NCI-H2081 treated with DMSO at 0.1 percent for 48 hours (cell line): Measurements from ENCODE around the gene CD6.

Experiments used
- DNase-seq: peaks from one replicate; lab custom pipeline; 2025; lab: John Stamatoyannopoulos, UW

Gene CD6

DNA sequence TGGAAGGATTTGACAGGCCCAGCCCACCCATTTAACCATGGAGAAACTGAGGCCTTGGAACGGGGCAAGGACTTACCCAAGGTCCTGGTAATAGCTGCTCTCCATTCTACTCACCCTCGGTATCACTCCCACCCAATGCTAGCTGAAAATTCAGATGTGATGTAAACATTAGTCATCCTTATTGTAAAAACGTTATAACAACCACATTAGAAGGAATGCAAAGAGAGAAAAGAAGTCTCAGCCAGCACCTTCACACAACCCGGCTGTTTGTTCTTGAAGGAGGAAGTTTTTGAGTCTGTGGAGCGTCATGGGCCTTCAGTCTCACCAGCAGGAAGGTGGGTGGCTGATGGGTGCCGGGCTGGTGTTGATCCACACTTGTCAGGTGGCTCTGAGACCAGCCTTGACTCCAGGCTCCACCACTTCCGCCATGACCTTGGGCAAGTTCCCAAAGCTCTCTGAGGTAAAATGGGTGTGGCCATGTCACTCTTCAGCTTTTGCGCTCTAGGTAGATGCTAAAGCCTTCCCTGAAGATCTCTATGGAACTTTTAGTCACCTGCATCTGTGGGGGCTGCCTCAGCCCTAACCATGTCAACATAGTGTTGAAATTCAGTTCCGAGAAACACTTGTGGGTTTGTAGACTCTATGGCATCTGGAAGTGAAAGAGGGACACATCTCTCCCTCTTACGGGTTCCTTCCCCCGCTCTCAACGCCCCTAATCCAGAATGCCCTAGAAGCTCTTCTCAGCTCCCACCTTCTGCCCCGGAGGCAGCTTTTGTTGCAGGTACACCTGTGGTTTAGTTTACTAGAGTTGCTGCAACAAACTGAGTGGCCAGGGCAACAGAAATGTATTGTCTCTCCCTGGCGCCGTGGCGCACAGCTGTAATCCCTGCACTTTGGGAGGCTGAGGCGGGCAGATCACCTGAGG lies 14.8 kb downstream of the CD6 start:
- no peak for DNase-seq

DNA sequence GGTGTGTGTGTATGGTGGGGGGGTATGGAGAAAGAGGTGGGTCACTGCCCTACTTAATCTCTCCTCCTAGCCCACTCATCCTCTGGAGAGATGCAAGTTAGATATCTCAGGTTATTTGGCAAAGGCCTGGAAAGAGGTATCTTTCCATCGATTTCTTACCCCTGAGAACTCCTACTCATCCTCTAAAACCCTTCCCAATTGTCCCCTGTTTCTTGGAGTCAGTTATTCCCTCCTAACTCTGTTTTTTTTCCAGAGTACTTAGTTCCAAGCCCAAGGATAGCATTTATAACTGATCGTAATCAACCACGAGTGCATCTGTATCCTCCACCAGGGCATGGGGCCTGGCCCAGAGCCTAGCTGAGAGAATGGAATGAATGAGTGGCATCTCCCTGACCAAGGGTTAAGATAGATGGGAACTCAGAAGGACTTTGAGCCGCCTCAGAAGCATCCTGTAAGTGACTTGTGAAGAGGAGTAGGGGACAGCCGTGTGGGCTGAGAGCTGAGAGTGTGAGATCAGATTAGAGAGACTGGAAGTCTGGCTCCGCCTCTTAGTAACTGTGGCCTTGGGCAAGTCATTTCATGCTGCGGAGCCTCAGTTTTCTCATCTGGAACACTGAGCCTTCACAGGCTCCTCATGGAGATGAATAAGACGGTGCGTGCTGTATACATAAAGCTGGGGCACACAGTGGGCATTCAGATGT lies 16.2 kb downstream of the CD6 start:
- no peak for DNase-seq

DNA sequence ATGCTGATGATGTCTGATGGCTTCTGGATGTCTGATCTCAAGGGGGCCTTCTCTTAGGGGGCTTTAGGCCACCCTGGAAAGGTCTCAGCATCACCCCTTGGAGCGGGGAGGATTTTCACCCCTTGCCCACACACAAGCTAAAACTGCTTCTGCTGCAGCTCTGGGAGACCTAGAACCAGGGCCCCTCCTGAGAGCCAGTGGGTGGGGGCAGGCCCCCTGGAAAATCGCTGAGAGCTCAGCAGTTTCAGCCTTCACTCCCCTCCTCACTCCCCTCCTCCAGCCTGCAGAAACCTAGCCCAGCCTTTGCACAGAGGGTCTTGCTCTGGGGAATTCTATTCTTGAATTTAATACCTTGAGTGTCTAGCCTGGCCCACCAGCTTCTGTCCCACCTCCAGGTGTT lies 17.2 kb downstream of the CD6 start:
- DNase-seq = no peak

DNA sequence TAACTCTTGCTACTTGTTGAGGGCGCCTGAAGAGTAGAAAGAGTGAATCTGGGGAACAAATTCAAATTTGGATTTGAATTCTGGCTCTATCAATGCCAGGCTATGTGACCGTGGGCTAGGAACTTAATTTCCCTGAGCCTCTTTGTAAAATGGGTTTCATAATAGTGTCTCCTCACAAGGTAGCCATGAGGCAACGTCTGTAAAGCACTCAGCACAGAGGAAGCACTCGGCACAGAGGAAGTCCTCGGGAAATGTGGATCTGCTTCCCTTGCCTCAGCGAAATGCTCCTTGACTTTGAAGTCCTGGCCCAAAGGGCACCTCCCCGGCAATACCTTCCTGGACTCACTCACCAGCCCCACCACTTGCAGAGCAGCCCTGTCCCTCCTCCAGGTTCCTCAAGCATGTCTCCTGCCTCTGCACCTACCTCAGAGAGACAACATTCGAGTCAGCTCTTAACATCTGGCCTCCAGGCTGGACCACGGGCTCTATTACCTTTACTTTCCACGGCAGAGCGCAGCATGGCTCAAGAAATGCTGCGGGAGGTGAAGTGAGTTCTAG lies 17.7 kb downstream of the CD6 start:
- no peak for DNase-seq

DNA sequence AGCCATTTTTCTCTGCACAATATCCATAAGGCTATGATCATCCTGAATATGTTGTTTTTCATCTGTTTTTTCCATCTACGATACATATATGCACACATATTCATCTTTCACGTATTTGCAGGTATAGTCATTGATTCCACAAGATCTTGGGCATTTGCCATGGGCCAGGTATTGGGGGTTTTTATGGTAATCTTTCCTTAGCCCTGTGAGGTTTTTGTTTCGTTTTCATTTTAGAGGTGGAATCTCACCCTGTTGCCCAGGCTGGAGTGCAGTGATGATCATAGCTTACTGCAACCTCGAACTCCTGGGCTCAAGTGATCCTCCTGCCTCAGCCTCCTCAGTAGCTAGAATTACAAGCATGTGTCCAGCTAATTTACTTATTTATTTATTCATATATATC lies 20.0 kb downstream of the CD6 start:
- no peak for DNase-seq

DNA sequence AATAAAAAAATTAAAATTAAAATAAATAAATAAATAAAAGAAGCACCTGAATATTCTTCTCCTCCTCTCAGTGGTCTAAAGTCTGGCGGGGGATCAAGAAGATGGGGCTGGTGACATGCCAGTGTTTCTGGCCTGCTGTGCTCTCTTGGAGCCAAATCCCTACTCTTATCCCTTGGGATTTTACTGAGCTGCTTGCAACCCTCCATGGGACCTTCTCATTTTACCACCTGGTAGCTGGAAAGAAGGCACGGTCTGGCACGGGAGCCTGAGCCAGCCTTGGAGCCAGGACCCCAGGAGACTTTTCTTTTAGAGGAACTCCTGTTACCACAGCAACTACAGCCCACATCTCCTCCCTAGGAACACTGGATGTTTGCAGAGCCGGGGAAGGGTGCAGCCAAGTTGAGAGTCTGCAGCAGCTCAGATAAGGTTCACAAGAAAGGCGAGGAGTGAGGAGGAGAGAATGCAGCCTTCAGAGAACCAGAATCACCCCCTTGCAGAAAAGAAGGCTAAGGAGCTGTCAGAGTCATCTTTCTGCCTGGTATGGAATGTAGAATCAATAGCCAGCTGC lies 21.4 kb downstream of the CD6 start:
- DNase-seq = no peak

DNA sequence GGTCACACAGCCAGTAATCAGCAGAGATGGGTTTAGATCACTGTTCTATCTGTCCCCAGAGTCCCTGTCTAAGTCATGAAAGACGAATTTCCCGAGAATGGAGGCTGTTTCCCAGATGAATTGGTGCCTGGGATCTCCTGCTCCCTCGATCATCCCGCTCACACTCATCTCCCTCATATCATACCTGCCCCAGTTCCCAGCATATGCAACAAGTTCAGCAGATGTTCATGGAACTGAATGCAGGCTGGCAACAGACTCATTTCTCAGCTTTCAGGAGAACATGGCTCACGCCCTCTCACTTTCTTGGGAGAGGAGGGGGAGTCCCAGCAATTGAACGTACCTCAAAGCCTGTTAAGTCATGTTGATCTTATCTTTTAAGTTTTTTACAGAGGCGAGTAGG lies 22.1 kb downstream of the CD6 start:
- DNase-seq = no peak

DNA sequence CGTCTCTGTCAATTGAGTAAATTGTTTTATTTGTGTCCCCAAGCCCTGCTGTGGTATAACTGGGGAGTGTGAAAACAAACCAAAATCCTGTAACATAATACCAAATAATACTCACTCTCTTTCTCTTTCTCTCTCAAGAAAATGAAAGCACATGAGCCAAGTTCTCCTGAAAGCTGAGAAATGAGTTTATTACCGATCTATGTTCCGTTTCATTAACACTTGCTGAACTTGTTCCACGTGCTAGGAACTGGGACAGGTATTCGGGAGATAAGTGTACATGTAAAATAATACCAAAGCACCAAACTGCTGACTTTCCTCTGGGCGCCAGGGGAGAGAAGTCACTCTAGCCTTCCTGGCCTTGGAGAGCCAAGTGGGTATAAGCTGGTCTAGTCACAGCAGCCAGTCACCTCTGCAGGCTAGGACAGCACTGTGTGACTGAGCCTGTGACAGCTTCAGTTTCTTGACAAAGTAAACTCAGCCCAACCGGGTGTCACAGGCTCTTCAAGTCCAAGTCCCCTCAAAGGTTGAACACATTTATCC lies 23.1 kb downstream of the CD6 start:
- DNase-seq = no peak

DNA sequence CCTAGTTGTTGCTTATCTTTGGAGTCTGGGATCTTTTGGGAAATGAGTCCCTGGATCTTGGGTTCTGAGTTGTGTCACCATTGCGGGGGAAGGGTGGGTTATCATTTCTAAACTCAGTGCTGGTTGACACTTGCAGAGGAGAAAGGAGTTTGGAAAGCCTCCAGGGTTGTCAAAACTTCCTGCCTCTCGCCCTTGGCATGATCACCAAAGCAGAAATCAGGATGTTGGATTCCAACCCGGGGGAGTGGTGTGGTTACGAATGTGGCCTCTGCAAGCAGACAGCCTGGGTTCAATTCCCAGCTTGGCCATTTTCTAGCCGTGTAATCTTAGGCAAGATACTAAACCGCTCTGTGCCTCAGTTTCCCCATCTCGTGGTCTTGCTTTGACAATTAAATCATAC lies 24.3 kb downstream of the CD6 start:
- no peak for DNase-seq

DNA sequence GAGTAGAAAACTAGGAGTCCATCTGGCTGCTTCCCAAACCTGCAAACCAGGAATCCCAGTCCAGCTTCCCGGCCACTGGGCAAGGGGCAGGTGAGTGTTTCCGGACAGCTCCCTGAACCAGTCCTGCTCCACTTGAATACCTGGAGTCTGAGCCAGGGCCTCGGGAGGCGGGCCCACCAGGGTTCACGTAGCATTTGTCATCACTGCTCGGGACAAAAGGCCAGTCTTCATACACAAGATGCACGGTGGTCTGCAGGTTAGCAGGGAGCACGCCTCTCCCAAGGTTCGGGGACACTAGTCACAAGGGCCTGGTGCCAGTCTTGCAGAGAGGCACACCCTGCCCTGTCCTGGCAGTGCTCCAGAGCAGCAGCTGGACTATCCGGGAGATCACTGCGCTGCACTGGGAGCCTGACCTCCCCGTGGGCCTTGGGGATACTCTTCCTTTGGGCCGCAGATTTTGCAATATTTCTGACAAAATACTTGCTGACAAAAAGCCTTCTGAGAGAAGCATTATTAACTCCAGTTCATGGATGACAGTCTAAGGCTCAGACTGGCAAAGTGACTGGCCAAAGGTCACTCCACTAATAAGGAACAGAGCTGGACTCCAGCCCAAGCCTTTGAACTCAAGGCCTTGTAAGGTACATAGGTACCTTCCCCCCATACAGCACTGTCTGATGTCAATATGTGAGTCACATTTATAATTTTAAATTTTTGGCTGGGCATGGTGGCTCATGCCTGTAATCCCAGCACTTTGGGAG lies 25.1 kb downstream of the CD6 start:
- no peak for DNase-seq

DNA sequence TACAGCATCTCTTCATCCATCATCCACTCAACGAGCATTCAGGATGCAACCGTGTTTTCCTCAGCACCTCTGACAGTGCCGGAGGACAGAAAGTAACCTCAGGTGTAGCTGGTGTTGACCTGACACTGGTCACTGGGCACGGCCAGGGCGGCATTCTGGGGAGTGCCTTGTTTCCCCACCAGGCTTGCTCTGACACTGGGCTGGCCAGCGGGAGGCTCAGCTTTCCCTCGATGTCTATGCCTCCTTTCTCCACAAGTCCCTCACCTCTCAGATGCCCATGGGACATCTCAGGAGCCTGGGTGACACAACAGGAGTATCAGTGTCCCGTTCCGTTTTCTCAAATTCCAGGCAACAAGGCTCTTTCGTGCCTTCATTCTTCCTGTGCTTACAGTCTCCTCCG lies 28.9 kb downstream of the CD6 start:
- no peak for DNase-seq

DNA sequence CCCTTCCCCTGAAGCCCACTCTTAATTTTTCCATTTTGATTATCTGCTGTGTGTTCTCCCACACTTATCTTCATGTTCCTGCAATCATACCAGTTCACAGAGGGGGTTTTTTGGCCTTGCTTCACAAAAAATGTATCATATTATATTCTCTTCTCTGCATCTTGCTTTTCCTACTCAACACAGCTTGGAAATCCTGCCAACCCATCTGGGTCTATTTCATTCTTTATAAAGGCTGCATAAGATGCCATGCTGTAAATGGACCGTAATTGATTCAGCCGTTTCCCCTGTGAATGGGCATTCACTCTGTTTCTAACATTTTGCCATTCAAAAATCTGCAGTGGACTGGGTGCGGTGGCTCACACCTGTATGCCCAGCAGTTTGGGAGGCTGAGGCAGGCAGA lies 30.5 kb downstream of the CD6 start:
- no peak for DNase-seq

DNA sequence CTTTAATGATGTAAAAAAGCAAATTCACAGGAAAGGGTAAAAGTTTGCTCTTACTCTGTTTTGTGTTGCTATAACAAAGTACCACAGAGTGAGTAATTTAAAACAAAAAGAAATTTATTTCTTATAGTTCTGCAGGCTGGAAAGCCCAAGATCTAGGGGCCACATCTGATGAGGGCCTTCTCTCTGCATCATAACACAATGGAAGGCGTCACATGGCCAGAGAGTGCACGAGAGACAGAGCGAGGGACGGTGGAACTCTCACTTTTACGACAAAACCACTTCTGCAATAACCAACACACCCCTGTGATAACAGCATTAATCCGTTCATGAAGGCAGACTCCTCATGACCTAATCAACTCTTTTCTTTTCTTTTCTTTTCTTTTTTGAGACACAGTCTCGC lies 31.1 kb downstream of the CD6 start:
- DNase-seq = no peak

DNA sequence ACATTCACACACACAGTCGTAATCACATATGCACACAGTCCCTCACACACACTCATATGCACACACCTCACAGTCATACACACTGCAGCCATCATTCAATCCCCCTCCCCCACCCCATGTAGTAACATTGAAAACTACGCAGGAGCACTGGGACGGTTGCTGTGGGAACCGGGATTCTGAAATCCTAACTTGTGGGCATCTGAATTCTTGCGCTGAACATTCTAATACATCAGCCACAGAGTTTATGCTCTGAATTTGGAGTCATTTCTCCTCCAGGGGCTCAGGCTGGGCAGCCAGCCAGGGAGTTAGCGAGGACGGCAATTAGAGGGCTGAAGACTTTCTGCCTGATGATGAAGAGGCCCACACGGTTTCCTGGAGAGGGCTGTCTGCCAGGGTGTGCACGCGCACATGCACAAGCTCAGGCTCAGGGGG lies 32.7 kb downstream of the CD6 start:
- no peak for DNase-seq

DNA sequence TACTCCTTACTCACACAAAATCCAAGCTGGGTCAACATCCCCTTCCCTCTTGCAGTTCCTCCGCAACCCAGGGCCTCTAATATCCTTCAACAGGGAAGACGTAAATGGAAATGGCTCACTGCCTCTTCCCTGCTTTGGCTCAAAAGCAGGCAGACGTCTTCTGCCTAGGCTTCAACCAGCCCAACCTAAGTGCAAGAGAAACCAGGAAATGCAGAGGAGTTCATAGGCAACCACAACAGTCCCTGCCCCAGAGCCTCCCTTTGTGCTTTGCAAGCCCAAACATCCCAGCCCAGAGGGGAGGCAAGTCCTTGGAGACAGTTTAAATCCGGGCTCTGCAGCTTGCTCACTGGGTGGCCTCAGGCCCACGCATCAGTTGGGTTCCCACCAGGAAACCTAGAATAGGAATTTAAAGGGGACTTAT lies 33.3 kb downstream of the CD6 start:
- no peak for DNase-seq

DNA sequence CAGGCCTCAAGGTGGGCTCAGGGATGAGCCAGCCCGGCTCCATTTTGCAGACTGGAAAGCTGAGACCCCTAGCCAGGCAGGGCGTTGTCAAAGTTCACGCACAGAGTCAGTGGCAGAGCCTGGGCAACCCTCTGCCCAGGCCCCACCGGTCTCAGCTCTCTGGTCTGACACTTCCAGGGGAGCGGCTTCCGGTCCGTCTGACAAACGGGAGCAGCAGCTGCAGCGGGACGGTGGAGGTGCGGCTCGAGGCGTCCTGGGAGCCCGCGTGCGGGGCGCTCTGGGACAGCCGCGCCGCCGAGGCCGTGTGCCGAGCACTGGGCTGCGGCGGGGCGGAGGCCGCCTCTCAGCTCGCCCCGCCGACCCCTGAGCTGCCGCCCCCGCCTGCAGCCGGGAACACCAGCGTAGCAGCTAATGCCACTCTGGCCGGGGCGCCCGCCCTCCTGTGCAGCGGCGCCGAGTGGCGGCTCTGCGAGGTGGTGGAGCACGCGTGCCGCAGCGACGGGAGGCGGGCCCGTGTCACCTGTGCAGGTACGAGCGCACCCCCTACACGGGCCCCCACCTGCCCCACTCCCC lies 36.0 kb downstream of the CD6 start:
- DNase-seq = no peak

DNA sequence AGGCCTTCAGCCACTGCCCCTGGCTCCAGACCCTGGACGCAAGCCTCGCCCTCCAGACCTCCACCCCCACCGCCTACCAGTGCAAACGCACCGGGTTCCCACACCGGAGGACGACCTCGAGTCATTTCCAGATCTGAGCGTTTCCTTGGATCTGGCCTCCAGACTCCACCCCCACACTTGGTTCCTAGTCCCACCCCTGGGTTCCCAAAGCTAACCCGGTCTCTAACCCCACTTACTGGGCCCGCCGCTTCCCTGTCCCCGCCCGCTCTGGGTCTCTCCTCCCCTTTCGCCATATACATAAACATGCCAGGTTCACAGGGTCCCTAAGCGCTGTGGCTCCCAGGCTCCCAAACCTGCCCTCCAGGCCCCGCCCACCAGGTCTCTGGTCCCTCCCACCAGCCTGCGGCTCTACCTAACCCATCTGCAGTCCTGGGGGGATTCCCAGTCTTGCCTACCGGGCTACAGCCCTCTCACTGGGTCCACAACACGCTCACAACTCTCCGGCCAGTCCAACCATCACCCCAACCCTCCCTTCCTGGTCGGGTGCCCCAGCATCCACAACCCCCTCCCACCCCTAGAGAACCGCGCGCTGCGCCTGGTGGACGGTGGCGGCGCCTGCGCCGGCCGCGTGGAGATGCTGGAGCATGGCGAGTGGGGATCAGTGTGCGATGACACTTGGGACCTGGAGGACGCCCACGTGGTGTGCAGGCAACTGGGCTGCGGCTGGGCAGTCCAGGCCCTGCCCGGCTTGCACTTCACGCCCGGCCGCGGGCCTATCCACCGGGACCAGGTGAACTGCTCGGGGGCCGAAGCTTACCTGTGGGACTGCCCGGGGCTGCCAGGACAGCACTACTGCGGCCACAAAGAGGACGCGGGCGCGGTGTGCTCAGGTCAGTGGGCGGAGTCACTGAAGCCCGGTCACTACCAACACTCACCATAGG lies 36.7 kb downstream of the CD6 start:
- DNase-seq = no peak

DNA sequence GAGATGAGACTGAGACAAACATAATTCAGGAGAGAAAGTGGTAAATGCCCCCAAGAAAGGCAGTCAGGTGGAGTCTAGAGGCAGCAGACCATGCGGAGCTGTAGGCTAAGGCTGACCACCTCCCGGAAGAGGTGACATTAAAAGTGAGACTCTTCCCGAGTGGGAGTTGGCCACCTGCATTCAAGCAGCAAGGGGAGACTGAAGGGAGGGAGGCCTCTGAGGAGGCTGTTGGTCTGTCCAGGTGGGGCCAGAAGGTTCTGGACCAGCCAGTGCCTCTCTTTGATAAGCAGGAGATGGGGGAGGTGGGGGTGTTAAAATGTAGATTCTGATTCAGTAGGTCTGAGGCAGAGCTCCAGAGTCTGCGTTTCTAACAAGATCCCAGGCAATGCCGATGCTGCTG lies 37.5 kb downstream of the CD6 start:
- DNase-seq = no peak

DNA sequence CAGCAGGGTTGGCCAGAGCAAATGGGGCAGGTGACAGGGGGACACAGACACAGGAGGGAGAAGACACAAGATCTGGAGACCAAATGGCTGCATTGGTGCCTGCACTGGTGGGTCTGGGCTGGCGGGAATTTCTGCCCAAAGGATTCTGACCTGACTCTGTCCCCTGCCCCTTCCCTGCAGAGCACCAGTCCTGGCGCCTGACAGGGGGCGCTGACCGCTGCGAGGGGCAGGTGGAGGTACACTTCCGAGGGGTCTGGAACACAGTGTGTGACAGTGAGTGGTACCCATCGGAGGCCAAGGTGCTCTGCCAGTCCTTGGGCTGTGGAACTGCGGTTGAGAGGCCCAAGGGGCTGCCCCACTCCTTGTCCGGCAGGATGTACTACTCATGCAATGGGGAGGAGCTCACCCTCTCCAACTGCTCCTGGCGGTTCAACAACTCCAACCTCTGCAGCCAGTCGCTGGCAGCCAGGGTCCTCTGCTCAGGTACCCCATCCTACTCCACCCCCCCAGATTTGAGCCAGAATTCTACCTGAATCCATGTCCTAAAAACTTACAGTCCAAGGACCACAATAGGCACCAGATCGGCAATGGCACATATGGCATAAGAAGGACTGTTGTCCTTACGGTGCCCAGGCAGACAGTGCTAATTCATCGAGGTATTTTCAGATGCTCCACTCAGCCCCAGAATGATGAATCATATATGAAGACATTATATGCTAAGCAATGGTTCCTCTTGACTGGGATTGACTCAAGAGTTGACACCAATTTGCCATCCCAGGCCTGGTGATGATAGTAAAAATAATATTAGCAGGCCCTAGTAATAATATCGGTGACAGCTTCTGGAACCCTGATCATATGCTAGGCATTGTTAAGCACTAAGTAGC lies 38.2 kb downstream of the CD6 start:
- DNase-seq = no peak
